ENCODE measurements around the gene POU2F2.

POU2F2 gene

DNA sequence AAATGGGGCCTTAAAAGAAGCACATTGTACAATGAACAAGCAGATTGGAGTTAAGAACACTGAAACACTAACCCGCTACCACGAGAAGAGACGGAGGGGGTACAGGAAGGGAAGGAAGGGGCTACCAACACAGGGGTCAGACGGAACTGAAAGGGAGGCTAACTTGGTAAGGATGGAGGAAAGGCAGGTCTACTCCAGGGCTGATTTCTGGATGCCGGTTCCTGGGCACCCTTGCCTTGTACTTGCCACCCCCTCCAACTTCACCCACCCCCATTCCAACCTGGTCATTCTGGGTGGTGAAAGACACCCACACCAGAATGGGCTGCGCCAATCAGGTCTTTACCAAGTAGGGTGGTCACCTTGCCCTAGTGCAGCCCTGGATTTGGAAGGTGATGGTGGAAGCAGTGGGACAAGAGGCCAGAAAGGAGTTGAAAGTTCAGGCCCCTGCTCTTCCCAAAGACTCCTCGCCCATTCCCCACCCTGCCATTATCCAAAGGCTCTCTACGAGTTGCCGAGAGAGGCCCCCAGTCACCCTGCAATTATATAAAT is 46.0 kb downstream of the POU2F2 start:
- no peak for DNase-seq

DNA sequence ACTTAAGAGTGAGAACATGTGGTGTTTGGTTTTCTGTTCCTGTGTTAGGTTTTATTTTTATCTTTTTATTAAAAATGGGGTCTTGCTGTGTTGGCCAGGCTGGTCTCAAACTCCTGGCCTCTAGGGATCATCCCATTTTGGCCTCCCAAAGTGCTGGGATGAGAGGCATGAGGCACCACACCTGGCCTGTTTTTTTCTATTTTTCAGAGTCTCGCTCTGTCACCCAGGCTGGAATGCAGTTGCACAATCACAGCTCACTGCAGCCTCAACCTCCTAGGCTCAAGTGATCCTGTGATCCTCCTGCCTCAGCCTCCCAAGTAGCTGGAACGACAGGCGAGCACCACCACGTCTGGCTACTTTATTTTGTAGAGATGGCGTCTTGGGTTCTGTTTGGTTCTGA is 48.7 kb downstream of the POU2F2 start:
- no peak for DNase-seq

DNA sequence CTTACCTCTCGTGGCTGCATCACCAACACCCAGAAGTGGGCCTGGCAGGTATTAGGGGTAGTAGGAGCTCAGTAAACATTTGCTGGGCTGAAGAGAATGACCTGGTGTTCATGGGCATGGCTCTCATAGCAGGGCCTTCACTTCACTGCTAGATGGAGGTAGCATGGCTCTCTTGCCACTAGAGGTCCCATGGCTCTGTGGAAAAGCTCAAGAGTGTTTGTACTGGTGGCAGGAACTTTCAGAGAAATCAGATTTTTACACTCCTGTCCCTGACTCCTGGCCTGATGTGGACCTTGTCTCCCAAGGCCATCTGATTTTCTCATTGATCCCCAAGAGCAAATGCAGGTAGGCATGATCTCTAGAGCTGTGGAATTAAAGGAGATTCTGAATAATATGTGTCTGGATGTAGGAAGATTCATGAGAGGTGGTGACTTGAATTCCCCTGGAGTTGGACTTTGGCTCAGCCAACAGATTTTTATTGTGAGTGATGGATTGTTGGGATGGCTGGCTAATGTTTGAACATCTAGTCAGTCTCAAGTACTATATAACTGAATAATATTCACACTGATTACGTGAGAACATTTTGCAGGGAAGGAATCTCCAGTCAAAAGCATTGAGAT is 50.6 kb downstream of the POU2F2 start:
- peak in 2 of 56 donors; percentile 11 to 31 for DNase-seq

DNA sequence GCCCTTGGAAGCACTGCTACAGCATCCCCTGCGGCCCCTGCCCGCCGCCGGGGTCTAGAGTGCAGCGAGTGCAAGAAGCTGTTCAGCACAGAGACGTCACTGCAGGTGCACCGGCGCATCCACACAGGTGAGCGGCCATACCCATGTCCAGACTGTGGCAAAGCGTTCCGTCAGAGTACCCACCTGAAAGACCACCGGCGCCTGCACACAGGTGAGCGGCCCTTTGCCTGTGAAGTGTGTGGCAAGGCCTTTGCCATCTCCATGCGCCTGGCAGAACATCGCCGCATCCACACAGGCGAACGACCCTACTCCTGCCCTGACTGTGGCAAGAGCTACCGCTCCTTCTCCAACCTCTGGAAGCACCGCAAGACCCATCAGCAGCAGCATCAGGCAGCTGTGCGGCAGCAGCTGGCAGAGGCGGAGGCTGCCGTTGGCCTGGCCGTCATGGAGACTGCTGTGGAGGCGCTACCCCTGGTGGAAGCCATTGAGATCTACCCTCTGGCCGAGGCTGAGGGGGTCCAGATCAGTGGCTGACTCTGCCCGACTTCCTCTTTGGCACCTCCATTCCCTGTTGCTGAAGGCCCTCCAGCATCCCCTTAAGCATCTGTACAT is 51.4 kb downstream of the POU2F2 start:
- no peak for DNase-seq

DNA sequence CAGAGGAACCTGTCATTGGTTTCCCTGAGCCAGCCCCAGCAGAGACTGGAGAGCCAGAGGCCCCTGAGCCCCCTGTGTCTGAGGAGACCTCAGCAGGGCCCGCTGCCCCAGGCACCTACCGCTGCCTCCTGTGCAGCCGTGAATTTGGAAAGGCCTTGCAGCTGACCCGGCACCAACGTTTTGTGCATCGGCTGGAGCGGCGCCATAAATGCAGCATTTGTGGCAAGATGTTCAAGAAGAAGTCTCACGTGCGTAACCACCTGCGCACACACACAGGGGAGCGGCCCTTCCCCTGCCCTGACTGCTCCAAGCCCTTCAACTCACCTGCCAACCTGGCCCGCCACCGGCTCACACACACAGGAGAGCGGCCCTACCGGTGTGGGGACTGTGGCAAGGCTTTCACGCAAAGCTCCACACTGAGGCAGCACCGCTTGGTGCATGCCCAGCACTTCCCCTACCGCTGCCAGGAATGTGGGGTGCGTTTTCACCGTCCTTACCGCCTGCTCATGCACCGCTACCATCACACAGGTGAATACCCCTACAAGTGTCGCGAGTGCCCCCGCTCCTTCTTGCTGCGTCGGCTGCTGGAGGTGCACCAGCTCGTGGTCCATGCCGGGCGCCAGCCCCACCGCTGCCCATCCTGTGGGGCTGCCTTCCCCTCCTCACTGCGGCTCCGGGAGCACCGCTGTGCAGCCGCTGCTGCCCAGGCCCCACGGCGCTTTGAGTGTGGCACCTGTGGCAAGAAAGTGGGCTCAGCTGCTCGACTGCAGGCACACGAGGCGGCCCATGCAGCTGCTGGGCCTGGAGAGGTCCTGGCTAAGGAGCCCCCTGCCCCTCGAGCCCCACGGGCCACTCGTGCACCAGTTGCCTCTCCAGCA is 52.1 kb downstream of the POU2F2 start:
- no peak for DNase-seq

DNA sequence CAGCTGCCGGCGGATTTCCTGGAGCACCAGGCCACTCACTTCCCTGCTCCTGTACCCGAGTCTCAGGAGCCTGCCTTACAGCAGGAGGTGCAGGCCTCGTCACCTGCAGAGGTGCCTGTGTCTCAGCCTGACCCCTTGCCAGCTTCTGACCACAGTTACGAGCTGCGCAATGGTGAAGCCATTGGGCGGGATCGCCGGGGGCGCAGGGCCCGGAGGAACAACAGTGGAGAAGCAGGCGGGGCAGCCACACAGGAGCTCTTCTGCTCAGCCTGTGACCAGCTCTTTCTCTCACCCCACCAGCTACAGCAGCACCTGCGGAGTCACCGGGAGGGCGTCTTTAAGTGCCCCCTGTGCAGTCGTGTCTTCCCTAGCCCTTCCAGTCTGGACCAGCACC is 53.0 kb downstream of the POU2F2 start:
- no peak for DNase-seq

DNA sequence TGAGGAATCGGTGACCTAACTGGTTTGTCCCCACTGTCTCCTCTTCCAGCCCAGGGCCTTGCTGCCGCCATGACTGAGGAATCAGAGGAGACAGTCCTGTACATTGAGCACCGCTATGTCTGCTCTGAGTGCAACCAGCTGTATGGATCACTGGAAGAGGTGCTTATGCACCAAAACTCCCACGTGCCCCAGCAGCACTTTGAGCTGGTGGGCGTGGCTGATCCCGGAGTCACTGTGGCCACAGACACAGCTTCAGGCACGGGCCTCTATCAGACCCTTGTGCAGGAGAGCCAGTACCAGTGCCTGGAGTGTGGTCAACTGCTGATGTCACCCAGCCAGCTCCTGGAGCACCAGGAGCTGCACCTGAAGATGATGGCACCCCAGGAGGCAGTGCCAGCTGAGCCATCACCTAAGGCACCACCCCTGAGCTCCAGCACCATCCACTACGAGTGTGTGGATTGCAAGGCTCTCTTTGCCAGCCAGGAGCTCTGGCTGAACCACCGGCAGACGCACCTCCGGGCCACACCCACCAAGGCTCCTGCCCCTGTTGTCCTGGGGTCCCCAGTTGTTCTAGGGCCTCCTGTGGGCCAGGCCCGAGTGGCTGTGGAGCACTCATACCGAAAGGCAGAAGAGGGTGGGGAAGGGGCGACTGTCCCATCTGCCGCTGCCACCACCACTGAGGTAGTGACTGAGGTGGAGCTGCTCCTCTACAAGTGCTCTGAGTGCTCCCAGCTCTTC is 53.5 kb downstream of the POU2F2 start:
- DNase-seq: no peak

DNA sequence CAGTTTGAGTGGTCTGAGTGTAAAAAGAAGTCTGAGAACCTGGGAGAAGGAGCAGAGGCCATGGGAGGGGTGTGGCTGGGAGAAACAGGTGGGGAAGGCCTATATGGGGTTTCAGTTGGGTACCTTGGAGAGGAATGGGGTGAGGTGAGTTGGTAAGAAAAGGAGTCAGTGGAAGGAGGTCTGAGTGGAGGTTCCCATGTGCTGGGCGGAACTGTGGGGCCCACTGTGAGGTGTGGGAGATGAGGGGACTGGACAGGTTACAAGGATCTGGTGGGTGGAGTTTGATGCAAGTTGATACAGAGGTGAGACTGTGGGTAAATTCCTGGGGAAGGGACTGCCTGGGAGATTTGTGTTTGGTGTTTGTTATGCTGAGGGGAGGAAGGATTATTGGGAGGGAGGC is 54.2 kb downstream of the POU2F2 start:
- DNase-seq: no peak

DNA sequence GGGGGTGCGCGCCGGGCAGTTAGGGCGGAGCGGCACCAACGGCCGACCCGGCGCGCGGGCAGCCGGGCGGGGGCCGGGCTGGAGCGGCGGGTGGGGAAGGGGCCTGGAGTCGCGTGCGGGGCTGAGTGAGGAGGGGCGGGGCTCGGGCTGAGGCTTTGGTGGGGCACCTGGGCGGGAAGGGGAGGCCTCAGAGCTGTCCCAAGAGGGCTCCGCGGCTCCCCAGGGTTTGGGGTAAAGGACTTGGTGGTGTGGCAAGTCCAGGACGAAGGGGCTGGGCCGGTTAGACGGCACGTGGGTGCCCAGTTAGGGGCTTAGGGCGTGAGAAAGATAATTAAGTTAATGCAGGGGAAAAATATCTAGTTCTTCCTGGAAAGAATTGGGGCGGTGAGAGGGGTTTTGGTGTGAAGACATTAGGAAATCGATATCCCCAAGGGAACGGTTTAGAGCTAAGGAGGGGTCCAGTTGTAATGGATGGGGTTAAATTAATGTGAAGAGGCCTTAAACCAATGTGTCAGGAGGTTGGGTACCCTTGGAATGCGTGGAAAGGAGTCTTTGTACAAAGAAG is 55.8 kb downstream of the POU2F2 start:
- peak in 7 of 56 donors; percentile 19 to 70 (median 50) for DNase-seq

DNA sequence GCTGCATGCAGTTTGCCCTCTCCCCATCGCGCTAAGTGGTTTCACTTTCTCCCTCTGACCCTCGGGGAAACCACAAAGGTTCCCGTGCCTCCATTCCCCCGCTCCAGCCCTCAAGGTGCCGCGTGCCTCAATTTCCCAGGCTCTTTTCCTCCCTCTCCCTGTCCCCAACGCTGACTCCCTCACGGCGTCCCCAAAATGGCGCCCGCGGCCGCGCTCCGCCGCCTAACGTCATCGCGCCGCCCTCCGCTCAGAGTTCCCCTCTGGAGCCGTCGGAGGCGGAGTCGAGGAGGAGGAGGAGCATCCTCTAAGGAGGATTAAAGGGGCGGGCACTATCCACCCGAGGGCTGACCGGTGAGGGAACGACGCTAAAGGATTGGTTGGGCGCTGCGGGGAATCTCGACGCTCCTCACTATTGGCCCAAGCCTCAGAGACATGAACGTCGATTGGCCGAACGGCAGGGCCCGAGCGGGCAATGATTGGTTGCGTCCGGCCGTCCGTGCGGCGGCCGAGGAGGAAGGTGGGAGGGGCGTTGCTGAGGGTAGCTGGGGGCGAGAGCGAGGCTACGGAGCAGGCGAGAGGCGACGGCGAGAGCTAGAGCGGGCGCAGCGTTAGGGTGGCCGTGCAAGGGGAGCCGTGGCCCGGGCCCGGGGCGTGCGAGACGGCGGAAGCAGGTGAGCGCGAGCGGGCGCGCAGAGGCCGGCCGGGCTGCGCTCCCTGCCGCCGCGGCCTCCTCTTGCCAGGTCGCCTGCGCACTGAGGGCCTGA is 56.4 kb downstream of the POU2F2 start, which contains the start of gene ZNF574:
TSS of gene ZNF574 (plus strand) at position 551 of the 764 bp plus-strand sequence. CDS start 2,441 bp downstream, outside the sequence.
- peak; percentile 92 to 100 (median 97) for DNase-seq

DNA sequence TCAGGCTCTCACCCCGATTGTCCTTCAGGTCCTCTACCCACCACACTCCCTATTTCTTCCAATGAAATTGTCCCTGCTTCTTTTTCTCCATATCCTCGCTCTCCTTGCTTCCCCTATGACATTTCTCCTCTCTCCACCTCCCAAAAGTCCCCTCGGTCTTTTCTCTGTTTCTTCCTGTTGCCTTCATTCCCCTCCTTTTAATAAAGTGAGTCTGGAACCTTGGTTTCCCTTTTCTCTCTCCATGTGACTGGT is 57.0 kb downstream of the POU2F2 start:
- peak in 1 of 56 donors; percentile 49 for DNase-seq

DNA sequence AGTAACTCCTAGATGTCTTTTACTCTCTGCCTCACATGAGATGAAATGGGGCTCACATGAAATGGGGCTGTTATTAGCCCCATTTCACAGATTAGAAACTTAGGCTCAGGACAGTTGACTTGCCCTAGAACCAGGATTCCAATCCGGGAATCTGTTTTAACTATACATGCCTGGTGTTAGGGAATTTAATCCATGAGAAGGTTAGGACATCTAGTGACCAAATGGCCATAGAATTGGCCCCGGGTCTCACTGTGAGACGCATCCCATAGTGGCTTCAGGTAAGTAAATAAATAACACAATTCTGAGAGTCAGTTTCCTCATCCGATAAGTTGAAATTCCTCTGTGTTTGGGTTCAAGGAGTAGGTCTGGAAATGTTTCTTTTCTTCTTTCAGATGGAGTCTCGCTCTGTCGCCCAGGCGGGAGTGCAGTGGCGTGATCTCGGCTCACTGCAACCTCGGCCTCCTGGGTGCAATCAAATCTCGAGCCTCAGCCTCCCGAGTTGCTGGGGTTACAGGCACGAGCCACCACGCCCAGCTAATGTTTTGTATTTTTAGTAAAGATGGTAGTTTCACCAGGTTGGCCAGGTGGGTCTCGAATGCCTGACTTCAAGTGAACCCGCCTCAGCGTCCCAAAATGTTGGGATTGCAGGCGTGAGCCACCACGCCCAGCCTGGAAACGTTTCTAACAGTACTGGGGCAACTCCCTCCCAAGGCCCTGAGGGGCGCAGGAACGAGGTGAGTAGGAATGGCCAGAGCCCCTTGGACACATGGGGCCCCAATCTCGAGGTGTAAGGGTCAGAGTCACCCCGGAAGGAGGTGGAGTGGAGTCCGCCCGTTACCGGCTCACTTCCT is 57.5 kb downstream of the POU2F2 start:
- DNase-seq: peak in 5 of 56 donors; percentile 17 to 34 (median 31)

DNA sequence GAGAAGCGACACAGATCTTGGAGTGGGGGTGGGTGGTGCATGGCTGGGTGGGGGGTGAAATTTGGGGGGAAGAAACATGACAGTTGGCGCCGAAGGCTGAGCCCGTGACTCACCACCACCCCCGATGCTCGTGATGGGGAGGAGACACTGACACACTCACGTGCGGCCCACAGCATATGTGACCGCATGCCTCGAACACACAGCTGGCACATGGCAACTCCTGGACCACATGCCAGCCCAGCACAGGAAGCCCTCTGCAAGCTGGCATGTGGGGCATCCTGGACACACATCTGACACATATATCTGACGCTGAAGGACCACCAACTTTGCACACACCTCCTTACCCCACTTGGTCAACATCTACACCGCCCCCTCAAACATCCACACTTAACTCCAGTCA is 61.0 kb downstream of the POU2F2 start:
- no peak for DNase-seq

DNA sequence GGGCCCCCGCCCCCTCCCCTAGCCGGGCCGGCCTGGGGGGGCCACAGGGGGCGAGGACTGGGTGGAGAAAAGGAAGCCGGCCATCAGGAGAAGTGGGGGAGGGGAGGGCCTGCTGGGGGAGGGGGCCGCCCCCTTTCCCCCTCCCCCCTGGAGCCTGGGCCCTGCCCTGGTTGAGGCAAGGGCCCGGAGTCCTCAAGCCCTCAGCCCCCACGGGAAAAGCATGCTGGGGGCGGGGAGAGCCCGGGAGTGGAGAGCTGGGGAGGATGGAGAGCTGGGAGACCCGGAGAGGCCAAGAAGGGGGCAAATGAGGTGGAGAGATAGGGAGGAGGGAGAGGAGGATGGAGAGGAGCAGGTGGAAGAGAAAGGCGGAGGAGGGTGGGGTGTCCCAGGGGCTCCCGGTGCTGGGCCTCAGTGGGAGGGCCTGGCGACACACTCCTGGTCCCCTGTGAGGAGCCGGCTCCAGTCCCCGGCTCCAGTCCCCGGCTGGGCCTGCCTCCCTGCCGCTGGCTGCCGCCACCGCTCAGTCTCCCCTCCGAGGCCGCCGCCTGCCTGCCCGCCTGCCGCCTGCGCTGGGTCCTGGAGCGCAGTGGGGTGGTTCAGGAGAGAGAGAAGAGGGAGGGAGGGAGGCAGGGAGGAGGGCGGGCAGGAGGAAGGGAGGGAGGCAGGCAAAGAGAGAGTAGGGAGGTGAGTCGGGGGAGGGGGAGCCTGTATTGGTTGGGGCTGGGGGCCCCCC is 62.5 kb downstream of the POU2F2 start, which contains the start of gene GRIK5:
TSS of gene GRIK5 (minus strand) at position 588 of the 733 bp plus-strand sequence. CDS start 4,436 bp downstream, outside the sequence.
- DNase-seq: peak in 33 of 56 donors; percentile 6 to 73 (median 31)

DNA sequence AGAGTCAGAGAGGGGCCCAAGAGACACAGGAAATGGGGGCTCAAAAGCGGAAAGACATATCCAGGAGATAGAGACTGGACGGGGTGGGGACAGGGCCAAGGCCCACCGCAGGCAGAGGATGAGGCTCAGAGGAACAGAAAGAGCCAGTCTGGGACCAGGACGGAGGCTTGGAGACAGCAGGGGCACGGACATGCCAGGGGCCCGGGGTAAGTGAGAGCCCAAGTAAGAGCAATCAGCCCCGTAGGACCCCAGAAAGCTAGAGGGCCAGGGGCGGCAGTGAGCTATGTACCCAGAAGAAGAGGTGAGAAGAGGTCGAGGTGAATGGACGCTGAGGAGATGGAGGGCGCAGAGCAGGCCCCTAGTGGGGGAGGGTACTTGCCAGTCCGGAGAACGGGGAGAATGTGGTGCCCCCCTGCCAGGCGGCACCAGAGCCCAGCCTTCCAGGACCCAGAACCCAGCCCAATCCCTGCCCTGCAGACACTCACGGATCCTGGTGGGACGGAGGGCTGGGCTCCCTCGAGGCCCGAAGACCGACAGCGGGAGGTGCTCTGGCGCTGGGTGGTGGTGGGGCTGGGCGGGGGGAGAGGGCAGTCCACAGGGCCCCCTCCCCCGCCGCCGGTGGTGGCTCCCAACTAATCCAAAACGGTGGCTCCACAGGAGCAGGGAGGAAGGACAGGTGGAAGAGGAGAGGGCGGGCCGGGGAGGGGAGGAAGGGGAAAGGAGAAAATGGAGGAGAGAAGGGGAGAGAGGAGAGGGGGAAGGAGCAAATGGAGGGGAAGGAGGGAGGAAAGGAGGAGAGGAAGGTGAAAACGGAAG is 63.3 kb downstream of the POU2F2 start:
- peak in 1 of 56 donors; percentile 22 for DNase-seq

DNA sequence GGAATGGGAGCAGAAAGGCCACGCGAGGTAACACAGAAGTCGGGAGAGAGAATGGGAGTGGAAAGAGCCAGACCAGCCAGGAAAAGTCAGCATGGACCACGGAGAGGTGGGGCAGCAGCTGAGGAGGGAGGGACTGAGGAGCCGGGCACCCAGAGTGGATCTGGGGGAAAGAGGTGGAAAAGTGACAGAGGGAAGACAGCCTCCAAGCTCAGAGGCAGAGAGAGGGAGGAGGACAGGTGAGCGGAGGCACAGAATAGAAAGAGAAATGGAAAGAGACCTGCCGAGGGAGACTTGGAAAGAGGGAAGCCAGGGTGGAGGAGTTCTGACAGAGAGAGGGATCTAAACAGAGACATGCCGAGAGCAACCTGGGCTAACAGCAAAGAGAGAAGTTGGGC is 63.9 kb downstream of the POU2F2 start:
- peak in 3 of 56 donors; percentile 7 to 38 (median 8) for DNase-seq

DNA sequence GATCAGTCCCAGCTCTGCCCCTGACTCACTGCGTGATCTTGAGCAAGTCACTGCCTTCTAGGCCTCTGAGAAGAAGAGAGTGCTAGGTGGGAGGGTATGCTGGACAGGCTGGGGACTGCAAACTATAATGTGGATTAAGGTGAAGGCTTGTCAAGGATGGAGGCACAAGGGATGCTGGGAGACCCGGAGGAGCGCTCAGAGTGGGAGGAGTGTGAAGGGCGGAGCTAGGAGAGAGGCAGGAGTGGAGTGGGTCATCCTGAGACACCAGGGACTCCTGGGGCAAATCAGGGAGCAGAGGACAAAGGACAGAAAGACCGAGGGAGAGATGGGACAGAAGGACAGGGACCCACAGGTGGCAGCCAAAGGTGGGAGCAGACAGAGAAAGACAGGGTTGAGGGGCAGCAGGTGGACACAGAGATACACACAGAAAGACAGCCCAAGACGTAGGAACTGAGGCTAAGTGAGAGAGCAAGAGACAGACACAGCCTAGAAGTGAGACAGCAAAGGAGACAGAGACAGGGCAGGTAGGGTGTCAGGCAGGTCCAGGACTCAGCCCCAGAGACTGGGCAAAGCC is 64.8 kb downstream of the POU2F2 start:
- DNase-seq: peak in 4 of 56 donors; percentile 8 to 26 (median 12)

Data from nucleus accumbens (tissue), 56 donors.